ENCODE measurements around the gene PLXNB2.

The PLXNB2 gene

DNA sequence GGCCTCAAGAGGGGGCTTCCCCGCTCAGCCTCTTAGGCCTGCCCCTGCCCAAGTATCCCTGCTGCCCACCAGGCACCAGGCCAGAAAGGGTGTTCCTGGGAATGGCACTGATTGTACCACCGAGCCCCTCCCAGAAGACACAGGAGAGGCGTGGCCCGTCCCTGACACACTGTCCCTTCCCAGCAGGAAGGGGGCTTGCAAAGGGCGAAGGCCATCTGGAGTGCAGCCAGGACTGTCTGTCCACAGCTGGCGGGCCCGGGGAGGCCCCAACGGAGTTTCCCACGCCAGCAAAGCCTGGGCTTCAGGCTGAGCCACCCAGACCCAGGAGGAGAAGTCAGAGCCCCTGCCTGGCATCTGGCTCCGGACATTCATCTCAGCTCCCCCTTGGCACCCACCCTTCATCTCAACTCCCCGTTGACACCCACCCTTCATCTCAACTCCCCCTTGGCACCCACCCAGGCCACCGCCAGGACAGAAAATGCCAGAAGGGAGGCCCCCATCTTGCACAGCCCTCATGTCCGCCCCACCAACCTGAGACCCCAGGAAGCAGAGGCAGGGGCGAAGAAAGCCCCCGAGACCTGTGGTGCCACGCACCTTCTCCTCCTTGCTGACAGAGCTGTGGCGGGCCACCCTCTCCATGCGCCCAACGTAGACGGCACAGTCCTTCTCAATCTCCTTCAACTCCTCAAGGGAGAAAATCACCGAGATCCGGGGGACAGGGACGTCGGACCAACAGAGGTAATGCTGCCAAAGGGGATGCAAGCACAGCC is 82.1 kb downstream of the PLXNB2 start:
- no peak for DNase-seq
